Breast epithelium (tissue), 3 donors: ENCODE results near the gene MVB12B.

Source experiments
- POLR2A ChIP-seq: fragments of 450-650 bp; IDR thresholded peaks from one replicate; pipeline ENCODE4 v1.6.1; 2016; ENCODE audit warnings: antibody characterized with exemption, mild to moderate bottlenecking, moderate library complexity
- TF ChIP-seq, protein P1 (sequence below), 3 donors: fragments of 450-650 bp; IDR thresholded peaks; one replicate each; pipeline ENCODE4 v1.5.1; 2016 to 2017; ENCODE audit warnings: antibody characterized with exemption in 3 of 3, mild to moderate bottlenecking in 3 of 3, moderate library complexity in 3 of 3

- TF ChIP-seq, protein P1, sequence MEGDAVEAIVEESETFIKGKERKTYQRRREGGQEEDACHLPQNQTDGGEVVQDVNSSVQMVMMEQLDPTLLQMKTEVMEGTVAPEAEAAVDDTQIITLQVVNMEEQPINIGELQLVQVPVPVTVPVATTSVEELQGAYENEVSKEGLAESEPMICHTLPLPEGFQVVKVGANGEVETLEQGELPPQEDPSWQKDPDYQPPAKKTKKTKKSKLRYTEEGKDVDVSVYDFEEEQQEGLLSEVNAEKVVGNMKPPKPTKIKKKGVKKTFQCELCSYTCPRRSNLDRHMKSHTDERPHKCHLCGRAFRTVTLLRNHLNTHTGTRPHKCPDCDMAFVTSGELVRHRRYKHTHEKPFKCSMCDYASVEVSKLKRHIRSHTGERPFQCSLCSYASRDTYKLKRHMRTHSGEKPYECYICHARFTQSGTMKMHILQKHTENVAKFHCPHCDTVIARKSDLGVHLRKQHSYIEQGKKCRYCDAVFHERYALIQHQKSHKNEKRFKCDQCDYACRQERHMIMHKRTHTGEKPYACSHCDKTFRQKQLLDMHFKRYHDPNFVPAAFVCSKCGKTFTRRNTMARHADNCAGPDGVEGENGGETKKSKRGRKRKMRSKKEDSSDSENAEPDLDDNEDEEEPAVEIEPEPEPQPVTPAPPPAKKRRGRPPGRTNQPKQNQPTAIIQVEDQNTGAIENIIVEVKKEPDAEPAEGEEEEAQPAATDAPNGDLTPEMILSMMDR (IDR thresholded peaks at IDR 0.05), result no peak
- no peak for TF ChIP-seq POLR2A
These were observed 9.5 kb downstream of the MVB12B start for GRCh38 chr9:126335837-126336735.
